RCC 7860 (cell line): ENCODE results near the gene ENC1.
A peak's percentile ranks its signal among the peaks of the same experiment; 100 is the strongest.

Experiments used
- DNase-seq: peaks from one replicate; pipeline ENCODE4 v3.0.0-alpha.2; 2015; ENCODE audit warnings: low spot score
- FAIRE-seq: peaks from 2 replicates; lab custom pipeline; 2012; peaks lifted over from hg19 to GRCh38; lab: Jason Lieb, UNC

ENC1 gene

GRCh38 chr5:74612045-74612444 lies 28.5 kb downstream of the ENC1 start:
- no peak for FAIRE-seq
- DNase-seq, result no peak

- DNase-seq (no peak), FAIRE-seq (no peak)
Observed at GRCh38 chr5:74608736-74609601, 31.6 kb downstream of the ENC1 start.

DNA sequence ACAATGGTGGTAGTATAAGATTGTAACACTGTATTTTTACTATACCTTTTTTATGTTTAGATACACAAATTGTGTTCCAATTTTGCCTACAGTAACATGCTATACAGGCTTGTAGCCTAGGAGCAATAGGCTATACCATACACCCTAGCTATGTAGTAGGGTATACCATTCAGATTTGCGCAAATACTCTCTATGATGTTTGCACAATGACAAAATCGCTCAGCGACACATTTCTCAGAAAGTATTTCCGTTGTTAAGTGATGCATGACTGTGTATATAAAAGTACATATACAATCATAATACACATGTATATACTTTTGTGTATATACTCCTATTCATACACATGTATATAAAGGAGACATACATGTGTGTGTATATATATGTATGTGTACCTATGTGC lies 34.8 kb downstream of the ENC1 start:
- DNase-seq (no peak), FAIRE-seq (no peak)

GRCh38 chr5:74603376-74603775 lies 37.2 kb downstream of the ENC1 start:
- DNase-seq (no peak), FAIRE-seq (no peak)

DNA sequence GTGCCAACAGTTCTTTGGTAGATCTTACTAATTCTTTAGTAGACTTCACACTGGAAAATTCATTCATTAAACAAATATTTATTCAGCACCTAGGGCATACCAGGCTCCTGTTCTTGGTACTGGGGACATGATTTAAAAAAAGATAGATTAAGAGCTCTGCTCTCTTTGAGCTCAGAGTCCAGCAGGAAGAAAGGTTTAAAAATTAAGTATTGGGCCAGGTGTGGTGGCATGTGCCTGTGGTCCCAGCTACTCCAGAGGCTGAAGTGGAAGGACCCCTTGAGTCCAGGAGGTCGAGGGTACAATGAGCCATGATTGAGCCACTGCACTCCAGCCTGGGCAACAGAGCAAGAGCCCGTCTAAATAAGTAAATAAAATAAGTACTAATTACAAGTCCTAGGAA lies 41.4 kb downstream of the ENC1 start:
- FAIRE-seq (no peak), DNase-seq (no peak)

DNA sequence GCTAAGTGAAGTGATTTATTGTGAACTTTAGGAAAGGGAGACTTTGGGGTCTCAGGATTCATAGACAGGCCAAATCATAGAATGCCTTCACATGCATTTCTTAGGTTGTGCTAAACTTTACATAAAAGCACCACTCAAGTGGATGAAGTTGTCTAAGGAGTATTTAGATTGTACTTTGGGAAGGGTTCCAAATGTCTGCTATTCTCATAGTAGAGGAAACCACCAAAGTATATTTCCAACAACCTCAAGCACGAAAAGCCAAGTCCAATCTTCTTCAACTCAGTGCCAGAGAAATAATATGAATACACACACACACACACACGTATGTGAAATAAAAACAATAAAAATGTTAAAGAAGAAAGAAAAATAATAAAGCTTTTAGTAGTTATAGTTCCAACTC lies 41.8 kb downstream of the ENC1 start:
- DNase-seq, result no peak
- no peak for FAIRE-seq

DNA sequence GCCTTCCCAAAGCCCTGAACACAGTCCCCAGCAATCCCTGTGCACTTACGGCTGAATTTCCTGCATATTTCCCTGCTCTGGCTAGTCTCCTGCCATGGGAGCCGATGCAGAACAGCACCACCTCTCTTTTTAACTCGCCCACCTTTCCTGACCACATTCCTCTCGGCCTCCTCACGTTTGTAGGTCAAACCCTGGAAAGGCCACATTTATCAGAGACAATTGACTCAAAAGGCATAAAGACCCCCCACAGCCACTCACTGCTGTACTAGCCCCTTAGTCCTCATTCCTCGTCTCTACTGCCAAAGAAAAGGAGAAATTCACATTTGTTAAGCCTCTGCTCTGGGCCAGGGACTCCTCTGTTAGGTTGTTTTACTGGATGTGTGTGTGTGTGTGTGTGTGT lies 43.6 kb downstream of the ENC1 start:
- FAIRE-seq (no peak), DNase-seq (no peak)

DNA sequence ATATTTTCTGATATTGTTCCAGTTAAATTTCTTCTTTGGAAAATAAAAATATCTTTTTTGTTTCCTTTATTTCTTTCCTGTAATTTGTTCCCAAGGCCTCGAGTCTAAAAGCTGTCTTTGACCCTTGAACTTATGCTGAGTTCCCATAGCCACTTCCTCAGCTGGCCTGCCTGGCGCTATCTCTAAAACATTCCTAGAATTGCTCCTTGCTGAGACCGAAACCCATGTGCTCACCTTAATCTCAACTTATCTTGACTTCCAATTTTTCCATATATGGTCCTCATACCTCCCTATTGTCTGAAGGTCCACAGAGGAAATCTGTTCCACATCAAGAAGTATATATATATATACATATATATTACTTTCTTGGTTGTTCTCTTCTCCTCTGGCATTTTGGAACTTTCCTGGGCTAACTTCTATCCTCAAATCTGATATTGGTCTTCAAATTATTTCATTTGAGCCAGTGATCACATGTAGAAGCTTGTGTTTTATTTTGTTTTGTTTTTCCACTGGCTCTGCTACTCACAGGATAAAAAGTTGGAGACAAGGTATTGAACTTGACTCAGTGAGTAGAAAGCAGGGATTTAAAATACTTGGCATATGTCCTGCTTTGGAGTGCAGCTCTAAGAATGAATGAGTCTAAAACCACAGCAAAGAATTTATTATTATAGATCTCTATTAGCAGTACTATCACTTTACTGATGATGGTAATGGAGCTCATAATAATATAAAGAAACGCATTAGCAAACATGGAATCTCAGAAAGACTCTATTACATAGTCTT lies 45.2 kb downstream of the ENC1 start:
- FAIRE-seq, result no peak
- DNase-seq, result peak; percentile 76

DNA sequence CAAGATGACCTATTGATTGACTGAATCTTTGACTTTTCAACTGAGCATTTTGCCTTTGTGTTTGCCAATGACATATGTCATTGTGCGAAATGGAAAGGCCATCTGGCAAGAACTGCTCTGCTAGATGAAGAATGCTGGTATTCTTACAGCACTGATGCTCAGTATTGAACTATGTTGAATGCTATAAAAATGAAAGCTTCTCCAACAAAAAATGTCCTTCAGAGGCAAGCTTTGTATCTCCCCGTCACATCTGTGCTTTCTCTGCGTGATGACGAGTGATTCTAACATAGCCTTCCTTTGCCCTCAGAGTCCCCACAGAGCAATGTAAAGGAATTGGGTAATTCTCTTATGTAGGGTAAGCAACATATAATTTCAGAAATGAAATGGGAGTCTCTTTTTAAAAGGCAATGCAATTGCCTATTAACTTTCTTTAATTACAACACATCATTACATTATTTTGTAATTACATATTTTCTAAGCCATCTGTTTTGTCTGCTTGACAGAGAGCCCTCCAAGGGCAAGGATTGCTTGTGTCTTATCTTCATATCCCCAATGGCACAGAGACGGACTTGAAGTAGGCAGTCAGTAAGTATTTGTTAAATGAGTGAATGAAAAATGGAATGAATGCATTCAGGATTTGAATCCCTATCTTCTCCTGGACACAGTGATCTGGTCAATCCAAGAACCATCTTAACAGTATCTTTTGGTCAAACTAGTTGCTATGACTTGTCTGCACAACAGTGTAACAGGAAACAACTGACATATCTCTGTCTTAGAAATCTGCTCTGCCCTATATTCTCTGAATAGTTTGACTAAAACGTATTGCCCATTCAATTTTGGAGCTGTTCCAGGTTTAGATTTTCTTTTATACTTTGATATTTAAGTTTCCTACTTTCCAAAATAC lies 46.1 kb downstream of the ENC1 start:
- DNase-seq (peak; percentile 22), FAIRE-seq (no peak)

DNA sequence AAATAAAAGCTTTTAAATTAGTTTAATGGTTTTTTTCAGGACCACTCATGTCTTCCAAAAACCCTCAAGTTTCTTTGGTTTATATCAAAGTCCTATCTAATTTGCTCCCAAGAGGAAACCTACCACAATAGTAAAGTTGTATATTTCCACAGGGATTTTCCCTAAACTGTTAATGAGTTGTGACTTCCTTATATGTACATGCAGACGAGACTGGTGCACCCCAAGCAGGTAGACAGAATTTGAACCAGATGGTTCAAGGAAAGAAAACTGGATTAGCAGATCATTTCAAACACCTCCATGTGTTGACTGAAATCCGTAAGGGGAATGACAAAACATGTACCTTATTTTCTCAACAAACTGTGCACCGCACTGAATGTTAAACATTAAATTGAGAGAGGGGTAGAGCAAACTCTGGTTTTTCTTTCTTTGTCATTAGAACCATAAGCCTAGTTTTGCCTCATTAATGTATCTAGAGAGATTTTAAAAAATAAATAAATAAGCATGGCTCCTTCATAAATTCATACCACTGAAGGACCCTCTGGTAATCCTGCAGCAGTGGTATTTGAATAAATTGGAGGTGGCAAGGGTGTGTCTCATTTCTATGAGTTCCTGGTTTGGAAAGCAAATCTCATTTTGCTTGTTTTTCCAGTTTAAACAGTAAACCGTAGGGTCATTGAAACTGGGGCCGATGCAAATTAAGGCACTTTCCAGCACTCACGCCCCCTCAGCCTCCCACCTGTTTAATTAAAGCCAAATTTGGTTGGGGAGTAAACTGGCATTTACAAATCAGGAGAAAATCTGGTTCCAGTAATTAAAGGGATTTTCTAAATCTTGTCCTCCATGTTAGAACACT lies 51.1 kb downstream of the ENC1 start:
- FAIRE-seq (no peak), DNase-seq (no peak)

GRCh38 chr5:74588415-74588814 lies 52.1 kb downstream of the ENC1 start:
- FAIRE-seq (no peak), DNase-seq (no peak)

DNA sequence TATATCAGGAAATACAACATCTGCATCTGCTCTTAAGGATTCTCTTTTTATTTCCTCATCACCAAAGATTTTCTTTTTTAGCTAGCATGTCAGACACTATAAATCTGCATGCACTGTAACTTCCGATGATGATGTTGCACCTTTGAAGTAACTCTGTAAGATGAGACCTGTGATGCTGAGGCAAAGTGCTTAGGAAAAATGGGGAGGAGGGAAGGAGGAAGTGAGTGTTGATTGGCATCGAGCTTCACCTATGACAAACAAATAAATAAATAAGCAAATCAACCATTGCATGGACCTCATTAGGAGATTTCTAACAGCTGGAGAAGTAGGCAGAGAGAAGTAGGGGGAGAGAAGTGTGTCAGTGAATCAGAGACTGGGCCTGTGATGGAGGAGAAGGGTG lies 52.6 kb downstream of the ENC1 start:
- FAIRE-seq (no peak), DNase-seq (no peak)

- DNase-seq (no peak), FAIRE-seq (no peak)
Observed at GRCh38 chr5:74587300-74587699, 53.2 kb downstream of the ENC1 start.

DNA sequence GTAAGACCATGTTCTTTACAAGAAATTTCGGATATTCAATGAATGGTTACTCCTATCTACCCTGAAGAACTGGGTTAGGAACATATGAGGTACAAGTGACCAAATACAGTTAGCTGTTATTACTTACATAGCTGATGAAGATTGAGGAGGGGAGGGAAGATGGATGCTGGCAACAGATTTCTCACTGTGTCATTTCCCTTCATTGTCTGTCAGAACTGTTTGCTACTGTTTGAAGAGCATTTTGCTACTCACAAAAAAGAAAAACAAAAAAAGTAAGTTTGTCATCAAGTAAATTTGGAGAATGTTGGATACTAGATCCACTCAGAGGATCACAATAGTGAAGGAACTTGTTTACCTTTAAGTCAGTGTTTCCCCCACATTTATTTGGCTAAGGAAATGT lies 53.7 kb downstream of the ENC1 start:
- DNase-seq, result no peak
- FAIRE-seq, result no peak

- FAIRE-seq, result no peak
- DNase-seq, result no peak
Observed at GRCh38 chr5:74582853-74583252, 57.7 kb downstream of the ENC1 start.

- FAIRE-seq (no peak), DNase-seq (no peak)
Observed at GRCh38 chr5:74581988-74582365, 58.6 kb downstream of the ENC1 start.

DNA sequence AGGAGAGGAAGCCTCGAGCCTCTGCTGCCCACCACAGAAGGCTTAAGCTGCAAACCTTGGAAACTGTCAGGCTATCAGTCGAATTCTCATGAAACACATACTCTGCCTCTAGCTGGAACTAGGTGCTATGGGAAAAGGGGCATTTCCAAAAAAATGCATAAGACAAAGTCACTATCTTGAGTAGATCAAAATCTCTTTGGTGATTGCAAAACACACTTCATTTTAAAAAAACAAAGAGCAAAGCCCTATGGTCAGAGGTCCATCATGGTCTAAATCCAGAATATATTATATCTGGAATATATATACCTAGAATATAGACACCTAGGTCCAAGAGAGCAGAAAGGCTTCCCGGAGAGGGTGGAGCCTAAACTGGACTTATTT lies 59.8 kb downstream of the ENC1 start:
- DNase-seq (no peak), FAIRE-seq (no peak)

GRCh38 chr5:74579215-74579614 lies 61.3 kb downstream of the ENC1 start:
- DNase-seq (peak; percentile 77), FAIRE-seq (no peak)

DNA sequence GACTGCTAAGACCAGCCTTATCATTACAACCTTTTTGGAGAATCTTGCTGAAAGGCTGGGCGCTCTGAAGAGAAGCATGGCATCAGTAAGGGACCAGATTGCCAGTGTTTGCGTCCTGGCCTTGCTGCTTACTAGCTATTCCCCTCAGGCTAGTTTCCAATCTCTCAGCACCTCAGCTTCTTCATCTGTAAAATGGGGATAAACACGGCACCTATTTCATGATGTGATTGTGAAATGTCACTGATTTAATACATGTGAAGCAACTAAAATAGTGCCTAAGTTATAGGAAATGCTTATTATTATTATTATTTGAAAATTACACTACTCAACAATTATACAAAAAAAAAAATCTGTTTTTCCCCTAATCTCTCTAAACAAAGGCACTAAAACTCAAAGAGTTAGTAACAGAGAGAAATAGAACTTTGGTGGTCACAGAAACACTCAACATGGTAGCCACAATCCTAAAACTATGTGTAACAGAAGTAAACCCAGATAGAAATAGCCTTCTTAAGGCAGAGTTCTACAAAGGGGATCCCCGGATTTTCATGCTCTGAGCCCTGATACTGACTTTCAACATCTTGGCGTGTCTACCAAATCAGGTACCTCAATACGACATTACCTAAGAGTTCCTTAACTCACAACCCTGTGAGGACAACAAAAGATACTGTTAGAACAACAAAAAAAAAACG lies 62.0 kb downstream of the ENC1 start:
- DNase-seq, result no peak
- FAIRE-seq, result no peak
